ENCODE results near the gene RNF182. TPM values are rescaled to one million over a fixed set of nuclear protein-coding genes. Genes with fewer than 3 reads are reported as not detected.
"Not testable (repeated sequence)": the region's sequence is repeated elsewhere in the genome, so short reads cannot be mapped to it uniquely, and the experiment has no call there.

Gene RNF182
- total RNA-seq, 1 donor from 2014 or later = not detected

- Histone ChIP-seq H3K4me3 (ENCODE audit: low read depth, low read length) (no peak overlapping the region), H3K27me3 (ENCODE audit: control insufficient read depth, insufficient read depth, low read length) (no peaks in the 10 kb centered on the region), H3K36me3 (ENCODE audit: control insufficient read depth, insufficient read depth, low read length) (no peaks in the 10 kb centered on the region)
- FAIRE-seq (no peak), DNase-seq (ENCODE audit: low read depth) (no peak)
- TF ChIP-seq, protein P1, sequence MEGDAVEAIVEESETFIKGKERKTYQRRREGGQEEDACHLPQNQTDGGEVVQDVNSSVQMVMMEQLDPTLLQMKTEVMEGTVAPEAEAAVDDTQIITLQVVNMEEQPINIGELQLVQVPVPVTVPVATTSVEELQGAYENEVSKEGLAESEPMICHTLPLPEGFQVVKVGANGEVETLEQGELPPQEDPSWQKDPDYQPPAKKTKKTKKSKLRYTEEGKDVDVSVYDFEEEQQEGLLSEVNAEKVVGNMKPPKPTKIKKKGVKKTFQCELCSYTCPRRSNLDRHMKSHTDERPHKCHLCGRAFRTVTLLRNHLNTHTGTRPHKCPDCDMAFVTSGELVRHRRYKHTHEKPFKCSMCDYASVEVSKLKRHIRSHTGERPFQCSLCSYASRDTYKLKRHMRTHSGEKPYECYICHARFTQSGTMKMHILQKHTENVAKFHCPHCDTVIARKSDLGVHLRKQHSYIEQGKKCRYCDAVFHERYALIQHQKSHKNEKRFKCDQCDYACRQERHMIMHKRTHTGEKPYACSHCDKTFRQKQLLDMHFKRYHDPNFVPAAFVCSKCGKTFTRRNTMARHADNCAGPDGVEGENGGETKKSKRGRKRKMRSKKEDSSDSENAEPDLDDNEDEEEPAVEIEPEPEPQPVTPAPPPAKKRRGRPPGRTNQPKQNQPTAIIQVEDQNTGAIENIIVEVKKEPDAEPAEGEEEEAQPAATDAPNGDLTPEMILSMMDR (IDR thresholded peaks at IDR 0.05; ENCODE audit: insufficient read depth, low read length, severe bottlenecking) = no peak
These were observed 27.3 kb downstream of the RNF182 start for GRCh38 chr6:13952101-13952500.

- Histone ChIP-seq H3K36me3 (ENCODE audit: control insufficient read depth, insufficient read depth, low read length) (no peaks in the 10 kb centered on the region), H3K27me3 (ENCODE audit: control insufficient read depth, insufficient read depth, low read length) (no peaks in the 10 kb centered on the region), H3K4me3 (ENCODE audit: low read depth, low read length) (no peak overlapping the region)
- DNase-seq (ENCODE audit: low read depth) (peak; percentile 45), FAIRE-seq (no peak)
- TF ChIP-seq, protein P1 (IDR thresholded peaks at IDR 0.05; ENCODE audit: insufficient read depth, low read length, severe bottlenecking) = no peak
These were observed 28.4 kb downstream of the RNF182 start for GRCh38 chr6:13953061-13953705.

GRCh38 chr6:13965582-13966127 is 40.9 kb downstream of the RNF182 start:
- TF ChIP-seq, protein P1 (IDR thresholded peaks at IDR 0.05; ENCODE audit: insufficient read depth, low read length, severe bottlenecking) = no peak
- Histone ChIP-seq H3K27me3 (ENCODE audit: control insufficient read depth, insufficient read depth, low read length) (peaks cover 5% of the 10 kb centered on the region), H3K36me3 (ENCODE audit: control insufficient read depth, insufficient read depth, low read length) (no peaks in the 10 kb centered on the region), H3K4me3 (ENCODE audit: low read depth, low read length) (no peak overlapping the region)
- DNase-seq (ENCODE audit: low read depth) (no peak), FAIRE-seq (no peak)

- Histone ChIP-seq H3K36me3 (ENCODE audit: control insufficient read depth, insufficient read depth, low read length) (no peaks in the 10 kb centered on the region), H3K4me3 (ENCODE audit: low read depth, low read length) (no peak overlapping the region), H3K27me3 (ENCODE audit: control insufficient read depth, insufficient read depth, low read length) (peaks cover 2% of the 10 kb centered on the region)
- no peak for FAIRE-seq
- TF ChIP-seq, protein P1 (IDR thresholded peaks at IDR 0.05; ENCODE audit: insufficient read depth, low read length, severe bottlenecking) = no peak
- no peak for DNase-seq (ENCODE audit: low read depth)
These were observed 46.6 kb downstream of the RNF182 start for GRCh38 chr6:13971303-13971702.

DNA sequence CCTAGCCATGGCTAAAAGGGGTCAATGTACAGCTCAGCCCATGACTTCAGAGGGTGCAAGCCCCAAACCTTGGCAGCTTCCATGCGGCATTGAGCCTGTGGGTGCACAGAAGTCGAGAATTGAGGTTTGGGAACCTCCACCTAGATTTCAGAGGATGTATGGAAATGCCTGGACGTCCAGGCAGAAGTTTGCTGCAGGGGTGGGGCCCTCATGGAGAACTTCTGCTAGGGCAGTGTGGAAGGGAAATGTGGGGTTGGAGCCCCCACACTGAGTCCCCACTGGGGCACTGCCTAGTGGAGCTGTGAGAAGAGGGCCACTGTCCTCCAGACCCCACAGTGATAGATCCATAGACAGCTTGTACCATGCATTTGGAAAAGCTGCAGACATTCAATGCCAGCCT is 47.9 kb downstream of the RNF182 start:
- H3K4me3 ChIP-seq (ENCODE audit: low read depth, low read length); H3K36me3 ChIP-seq (ENCODE audit: control insufficient read depth, insufficient read depth, low read length); FAIRE-seq; H3K27me3 ChIP-seq (ENCODE audit: control insufficient read depth, insufficient read depth, low read length); DNase-seq (ENCODE audit: low read depth): not testable (repeated sequence)

- FAIRE-seq; H3K27me3 ChIP-seq (ENCODE audit: control insufficient read depth, insufficient read depth, low read length); H3K36me3 ChIP-seq (ENCODE audit: control insufficient read depth, insufficient read depth, low read length); H3K4me3 ChIP-seq (ENCODE audit: low read depth, low read length); DNase-seq (ENCODE audit: low read depth): not testable (repeated sequence)
These were observed 48.7 kb downstream of the RNF182 start for GRCh38 chr6:13973422-13973821.
